CD14-positive monocyte (primary cell): Measurements from ENCODE around the gene PCBP3. TPM values are rescaled to one million over a fixed set of nuclear protein-coding genes. Genes with fewer than 3 reads are reported as not detected.

Experiments
- DNase-seq, 3 donors: peaks; one replicate each; pipeline ENCODE4 v3.0.0-alpha.2; 2011 to 2022
- H2AFZ ChIP-seq: 2 replicates; pipeline ENCODE4 v1.6.0; 2012; ENCODE audit warnings: mild to moderate bottlenecking, low read depth, low read length, inconsistent platforms; ENCODE audit not compliant: insufficient read depth, poor library complexity, severe bottlenecking
- H3K27ac ChIP-seq, 2 donors: 1 replicate in 1 of 2; 2 replicates in 1 of 2; pipeline ENCODE4 v1.5.1; 2012 to 2013; ENCODE audit warnings: low read length in 2 of 2, control low read depth in 1 of 2, inconsistent platforms in 1 of 2, low read depth in 1 of 2, mild to moderate bottlenecking in 1 of 2
- H3K27me3 ChIP-seq, 2 donors: one replicate each; pipeline versions ENCODE4 v1.6.0 to v1.6.1; 2011 to 2013; ENCODE audit warnings: low read length in 2 of 2; ENCODE audit not compliant: control insufficient read depth in 2 of 2, insufficient read depth in 2 of 2
- H3K36me3 ChIP-seq, 2 donors: replicated peaks in 1 of 2; 1 replicate in 1 of 2; 2 replicates in 1 of 2; pipeline versions ENCODE4 v1.5.1 to v1.6.1; 2012 to 2013; ENCODE audit warnings: low read length in 2 of 2, control low read depth in 1 of 2, inconsistent platforms in 1 of 2, mild to moderate bottlenecking in 1 of 2; ENCODE audit not compliant: insufficient read depth in 2 of 2, control insufficient read depth in 1 of 2
- H3K4me1 ChIP-seq, 2 donors: 1 replicate in 1 of 2; 2 replicates in 1 of 2; pipeline versions ENCODE4 v1.5.1 to v1.6.1; 2012 to 2013; ENCODE audit warnings: low read length in 2 of 2, control low read depth in 1 of 2, inconsistent platforms in 1 of 2, mild to moderate bottlenecking in 1 of 2, moderate library complexity in 1 of 2; ENCODE audit not compliant: insufficient read depth in 2 of 2, control insufficient read depth in 1 of 2
- H3K4me2 ChIP-seq: replicated peaks from 2 replicates; pipeline ENCODE3; 2012; ENCODE audit warnings: low read length, moderate library complexity, mild to moderate bottlenecking; ENCODE audit not compliant: poor library complexity, severe bottlenecking; ENCODE audit errors: extremely low read depth
- H3K4me3 ChIP-seq, 3 experiments: fragments of 200-600 bp in 1 of 3; sonication (generic) in 1 of 3; replicated peaks in 1 of 3; 1 replicate in 2 of 3; 2 replicates in 1 of 3; pipeline ENCODE4 v1.5.1; 2011 to 2013; ENCODE audit warnings: low read length in 3 of 3, mild to moderate bottlenecking in 3 of 3, control low read depth in 2 of 3, low read depth in 2 of 3, inconsistent platforms in 1 of 3, moderate library complexity in 1 of 3
- H3K79me2 ChIP-seq: 2 replicates; pipeline ENCODE4 v1.6.0; 2012; ENCODE audit warnings: mild to moderate bottlenecking, control low read depth, inconsistent platforms, low read length, moderate library complexity; ENCODE audit not compliant: insufficient read depth
- H3K9ac ChIP-seq: 2 replicates; pipeline ENCODE4 v1.6.0; 2017; ENCODE audit warnings: low read length, mild to moderate bottlenecking; ENCODE audit not compliant: insufficient read depth, poor library complexity, severe bottlenecking
- H3K9me3 ChIP-seq, 2 donors: replicated peaks in 1 of 2; 1 replicate in 1 of 2; 2 replicates in 1 of 2; pipeline versions ENCODE4 v1.5.1 to v1.6.1; 2012 to 2013; ENCODE audit warnings: low read length in 2 of 2, control low read depth in 1 of 2; ENCODE audit not compliant: control insufficient read depth in 1 of 2, insufficient read depth in 1 of 2
- H4K20me1 ChIP-seq: 2 replicates; pipeline ENCODE4 v1.6.0; 2012; ENCODE audit warnings: mild to moderate bottlenecking, low read length, control low read depth, moderate library complexity; ENCODE audit not compliant: insufficient read depth
- H3K27ac Mint-ChIP-seq, 7 donors: one replicate each; pipeline ENCODE4 v1.8.0; 2020; ENCODE audit warnings: mild to moderate bottlenecking in 7 of 7, mixed read lengths in 7 of 7, moderate library complexity in 6 of 7, inconsistent platforms in 2 of 7
- H3K27me3 Mint-ChIP-seq, 3 donors: one replicate each; pipeline ENCODE4 v1.8.0; 2021 to 2022; ENCODE audit warnings: low read depth in 3 of 3, mild to moderate bottlenecking in 3 of 3, mixed read lengths in 3 of 3, moderate library complexity in 3 of 3, inconsistent platforms in 1 of 3
- H3K36me3 Mint-ChIP-seq, 2 donors: one replicate each; pipeline ENCODE4 v1.8.0; 2020; ENCODE audit warnings: mixed read lengths in 2 of 2, inconsistent platforms in 1 of 2, mild to moderate bottlenecking in 1 of 2
- H3K4me1 Mint-ChIP-seq: one replicate; pipeline ENCODE4 v1.8.0; 2020; ENCODE audit warnings: mild to moderate bottlenecking, mixed read lengths
- H3K4me3 Mint-ChIP-seq, 2 donors: one replicate each; pipeline ENCODE4 v1.8.0; 2020; ENCODE audit warnings: mild to moderate bottlenecking in 2 of 2, mixed read lengths in 2 of 2, moderate library complexity in 1 of 2
- H3K9me3 Mint-ChIP-seq, 7 donors: one replicate each; pipeline ENCODE4 v1.8.0; 2020 to 2022; ENCODE audit warnings: mixed read lengths in 7 of 7, mild to moderate bottlenecking in 6 of 7, moderate library complexity in 6 of 7, inconsistent platforms in 2 of 7
- WGBS: methylation state at CpG from one replicate; pipeline ENCODE4 v1.1.5; 2013; ENCODE audit warnings: missing lambda C conversion rate; ENCODE audit not compliant: insufficient coverage; 5-methylcytosine and 5-hydroxymethylcytosine counted together
- intact Hi-C, 2 donors: fragments of 100-400 bp; cut with micrococcal nuclease; formaldehyde crosslinking; loops; one replicate each; pipeline versions ENCODE4 v1.15.0 to v1.15.1; 2023
- polyA plus RNA-seq, 3 donors: library from polyadenylated mRNA; depleted of rRNA in 1 of 3; unstranded in 2 of 3; stranded (reverse) in 1 of 3; fragments of 300-500 nt in 2 of 3; fragments of >200 nt in 1 of 3; fragmentation: Illumina TruSeq in 2 of 3; gene quantifications; 1 replicate in 2 of 3; 2 replicates in 1 of 3; pipeline ENCODE4 v1.2.3, GENCODE V29; 2012 to 2021
- TF ChIP-seq, protein P1 (sequence below): fragments of 200-600 bp; IDR thresholded peaks from one replicate; pipeline ENCODE4 v1.8.0; 2022; ENCODE audit warnings: antibody characterized with exemption, mild to moderate bottlenecking

The PCBP3 gene
- polyA plus RNA-seq, 3 donors: 0.34 to 0.49 TPM; not detected in 1

GRCh38 chr21:45828580-45829570, 185.3 kb downstream of the PCBP3 start:
- Histone ChIP-seq H4K20me1 (no peaks in the 10 kb centered on the region), H3K4me2 (no peak overlapping the region), H3K27me3 (no peaks in the 10 kb centered on the region), H3K36me3 (no peaks in the 10 kb centered on the region), H3K4me1 (no peaks in the 10 kb centered on the region), H3K79me2 (no peaks in the 10 kb centered on the region), H2AFZ (no peak overlapping the region), H3K4me3 (no peak overlapping the region), H3K27ac (no peak overlapping the region), H3K9me3 (peaks cover 21 to 34% of the 10 kb centered on the region in 2 donors), H3K9ac (no peak overlapping the region)
- H3K36me3 Mint-ChIP-seq: peaks cover 0 to 5% of the 10 kb centered on the region in 2 donors
- H3K4me1 Mint-ChIP-seq: peaks cover 10% of the 10 kb centered on the region
- DNase-seq: peak in 1 of 3 donors; percentile 1
- WGBS: 88% methylated on average over 17 of the region's 26 CpGs
- intact Hi-C loops: no loop called here
- H3K4me3 Mint-ChIP-seq: no peak overlapping the region
- no peaks in the 10 kb centered on the region for H3K27me3 Mint-ChIP-seq
- peaks cover 18 to 32% (median 27%) of the 10 kb centered on the region in 7 donors for H3K9me3 Mint-ChIP-seq
- TF ChIP-seq, protein P1, sequence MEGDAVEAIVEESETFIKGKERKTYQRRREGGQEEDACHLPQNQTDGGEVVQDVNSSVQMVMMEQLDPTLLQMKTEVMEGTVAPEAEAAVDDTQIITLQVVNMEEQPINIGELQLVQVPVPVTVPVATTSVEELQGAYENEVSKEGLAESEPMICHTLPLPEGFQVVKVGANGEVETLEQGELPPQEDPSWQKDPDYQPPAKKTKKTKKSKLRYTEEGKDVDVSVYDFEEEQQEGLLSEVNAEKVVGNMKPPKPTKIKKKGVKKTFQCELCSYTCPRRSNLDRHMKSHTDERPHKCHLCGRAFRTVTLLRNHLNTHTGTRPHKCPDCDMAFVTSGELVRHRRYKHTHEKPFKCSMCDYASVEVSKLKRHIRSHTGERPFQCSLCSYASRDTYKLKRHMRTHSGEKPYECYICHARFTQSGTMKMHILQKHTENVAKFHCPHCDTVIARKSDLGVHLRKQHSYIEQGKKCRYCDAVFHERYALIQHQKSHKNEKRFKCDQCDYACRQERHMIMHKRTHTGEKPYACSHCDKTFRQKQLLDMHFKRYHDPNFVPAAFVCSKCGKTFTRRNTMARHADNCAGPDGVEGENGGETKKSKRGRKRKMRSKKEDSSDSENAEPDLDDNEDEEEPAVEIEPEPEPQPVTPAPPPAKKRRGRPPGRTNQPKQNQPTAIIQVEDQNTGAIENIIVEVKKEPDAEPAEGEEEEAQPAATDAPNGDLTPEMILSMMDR: no peak
- no peak overlapping the region for H3K27ac Mint-ChIP-seq

DNA sequence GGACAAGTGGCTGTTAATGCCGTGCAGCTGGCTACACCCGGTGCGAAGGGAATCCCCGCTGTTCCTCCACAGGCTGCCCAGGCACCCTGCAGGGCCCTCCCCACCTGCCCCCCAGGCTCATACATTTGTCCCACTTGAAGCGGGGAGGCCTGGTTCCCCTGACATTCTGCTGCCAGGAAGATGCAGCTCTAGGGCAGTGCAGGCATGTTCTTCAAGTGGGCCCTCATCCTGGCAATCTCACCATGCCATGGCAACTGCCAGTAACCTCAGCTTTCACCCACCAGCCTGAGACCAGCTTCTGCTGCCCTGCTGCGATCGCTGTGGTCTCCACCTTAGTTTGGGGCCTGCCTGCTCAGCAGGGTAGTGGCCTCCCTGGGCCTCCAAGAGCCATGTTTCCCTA, 186.1 kb downstream of the PCBP3 start:
- H3K4me2 ChIP-seq: no peak overlapping the region
- Mint-ChIP-seq H3K27me3 (no peaks in the 10 kb centered on the region), H3K27ac (no peak overlapping the region), H3K4me1 (peaks cover 10% of the 10 kb centered on the region), H3K4me3 (no peak overlapping the region), H3K36me3 (peaks cover 0 to 5% of the 10 kb centered on the region in 2 donors), H3K9me3 (peaks cover 18 to 32% (median 28%) of the 10 kb centered on the region in 7 donors)
- intact Hi-C loops: no loop called here
- no peak overlapping the region for H2AFZ ChIP-seq
- H3K4me3 ChIP-seq: no peak overlapping the region
- H3K4me1 ChIP-seq: no peaks in the 10 kb centered on the region
- TF ChIP-seq, protein P1: no peak
- H3K9me3 ChIP-seq: peaks cover 21 to 37% of the 10 kb centered on the region in 2 donors
- no peaks in the 10 kb centered on the region for H4K20me1 ChIP-seq
- H3K27me3 ChIP-seq: no peaks in the 10 kb centered on the region
- 98% methylated on average over 7 of the region's 7 CpGs for WGBS
- H3K9ac ChIP-seq: no peak overlapping the region
- H3K36me3 ChIP-seq: no peaks in the 10 kb centered on the region
- H3K79me2 ChIP-seq: no peaks in the 10 kb centered on the region
- no peak overlapping the region for H3K27ac ChIP-seq
- DNase-seq: no peak
